ENCODE measurements around the gene MPZL1. TPM values are rescaled to one million over a fixed set of nuclear protein-coding genes. Genes with fewer than 3 reads are reported as not detected.
"Not testable (repeated sequence)": the region's sequence is repeated elsewhere in the genome, so short reads cannot be mapped to it uniquely, and the experiment has no call there.

Gene MPZL1
- total RNA-seq, 4 donors from 2014 or later = 37.1 to 52.3 (median 39.9) TPM

DNA sequence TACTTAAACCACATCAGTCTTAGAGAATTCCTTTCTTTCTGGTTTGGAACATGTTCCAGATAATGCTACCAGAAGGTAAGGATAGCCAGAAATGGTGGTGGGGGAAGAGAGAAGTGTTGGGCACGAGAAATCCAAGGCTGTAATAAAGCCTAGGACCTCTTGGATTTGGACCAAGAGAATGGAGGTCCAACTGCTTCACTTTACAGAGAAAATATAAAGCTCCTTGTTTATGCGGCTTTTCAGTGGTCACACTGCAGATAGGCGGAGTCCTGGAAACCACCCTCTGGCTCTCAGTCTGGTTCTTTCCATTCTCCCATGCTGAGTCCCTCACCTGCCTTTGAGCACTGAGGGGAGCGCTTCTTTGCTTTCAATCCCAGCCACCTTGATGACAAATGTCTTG is 104.3 kb downstream of the MPZL1 start:
- H3K9me3 ChIP-seq = no peaks in the 10 kb centered on the region
- no peaks in the 10 kb centered on the region for H3K36me3 ChIP-seq
- H3K27me3 ChIP-seq = no peaks in the 10 kb centered on the region
- H3K4me3 ChIP-seq = no peak overlapping the region
- no peak for DNase-seq (ENCODE audit: low spot score in 2 of 2)
- H3K4me1 ChIP-seq = no peaks in the 10 kb centered on the region
- no peak overlapping the region for H3K27ac ChIP-seq
- WGBS = 84% methylated on average over 4 of the region's 4 CpGs
- TF ChIP-seq POLR2AphosphoS5 (IDR thresholded peaks at IDR 0.05) = no peak
- TF ChIP-seq POLR2A (IDR thresholded peaks at IDR 0.05) = no peak
- TF ChIP-seq CTCF (IDR thresholded peaks at IDR 0.05) = no peak
- no peak for TF ChIP-seq EP300 (IDR thresholded peaks at IDR 0.05)

DNA sequence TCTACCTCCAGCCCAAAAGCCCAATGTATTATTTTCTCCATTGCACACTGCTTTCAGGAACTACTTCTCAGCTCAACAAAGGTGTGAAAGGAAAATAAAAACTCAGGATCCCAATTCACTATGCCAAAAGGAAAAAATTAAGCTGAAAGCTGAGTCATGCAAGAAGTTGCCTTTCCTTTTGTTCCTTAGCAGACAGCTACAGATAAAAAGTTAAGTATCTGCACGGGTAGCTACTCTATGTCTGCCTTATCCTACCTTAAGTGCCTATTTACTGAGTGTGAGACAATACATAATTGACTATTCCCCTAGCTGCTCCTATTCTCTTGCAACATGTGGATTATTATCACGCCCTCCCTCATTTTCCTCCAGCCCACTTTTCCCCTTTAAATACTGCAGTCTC is 108.1 kb downstream of the MPZL1 start:
- H3K36me3 ChIP-seq = no peaks in the 10 kb centered on the region
- TF ChIP-seq EP300 (IDR thresholded peaks at IDR 0.05) (no peak), POLR2AphosphoS5 (IDR thresholded peaks at IDR 0.05) (no peak)
- H3K4me1 ChIP-seq = no peaks in the 10 kb centered on the region
- no peaks in the 10 kb centered on the region for H3K9me3 ChIP-seq
- H3K27ac ChIP-seq = no peak overlapping the region
- no peaks in the 10 kb centered on the region for H3K27me3 ChIP-seq
- 52% methylated on average over 2 of the region's 2 CpGs for WGBS
- no peak overlapping the region for H3K4me3 ChIP-seq
- no peak for DNase-seq (ENCODE audit: low spot score in 2 of 2)

GRCh38 chr1:167830668-167831067 is 108.9 kb downstream of the MPZL1 start:
- not testable (repeated sequence) for H3K4me3 ChIP-seq; H3K27me3 ChIP-seq; H3K27ac ChIP-seq; H3K9me3 ChIP-seq; H3K36me3 ChIP-seq; DNase-seq (ENCODE audit: low spot score in 2 of 2); H3K4me1 ChIP-seq
- WGBS = 77% methylated on average over 5 of the region's 5 CpGs

DNA sequence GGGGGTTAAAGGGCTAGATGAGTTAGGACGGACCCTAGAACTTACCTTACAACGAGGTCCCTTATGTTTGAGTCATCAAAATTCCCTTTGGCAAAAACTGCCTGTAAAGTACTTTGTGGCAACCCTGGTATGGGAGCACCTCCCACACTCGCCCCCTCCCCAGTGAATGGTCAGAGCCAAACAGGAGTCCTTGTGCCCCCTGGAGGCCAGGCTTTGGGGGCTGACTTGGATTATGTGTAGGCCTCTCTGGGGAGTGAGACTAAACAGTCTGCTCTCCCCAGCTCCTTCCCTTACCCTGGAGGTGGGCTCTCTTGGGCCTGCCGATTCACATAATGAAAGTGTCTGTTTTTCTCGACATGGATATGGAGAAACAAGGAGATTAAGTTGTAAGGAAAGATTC is 110.9 kb downstream of the MPZL1 start:
- no peak overlapping the region for H3K4me3 ChIP-seq
- 90% methylated on average over 5 of the region's 5 CpGs for WGBS
- H3K4me1 ChIP-seq = no peaks in the 10 kb centered on the region
- no peak overlapping the region for H3K27ac ChIP-seq
- H3K36me3 ChIP-seq = no peaks in the 10 kb centered on the region
- DNase-seq (ENCODE audit: low spot score in 2 of 2) = no peak
- no peaks in the 10 kb centered on the region for H3K27me3 ChIP-seq
- no peaks in the 10 kb centered on the region for H3K9me3 ChIP-seq
- TF ChIP-seq POLR2A (IDR thresholded peaks at IDR 0.05) (no peak), EP300 (IDR thresholded peaks at IDR 0.05) (no peak), POLR2AphosphoS5 (IDR thresholded peaks at IDR 0.05) (no peak), CTCF (IDR thresholded peaks at IDR 0.05) (no peak)

DNA sequence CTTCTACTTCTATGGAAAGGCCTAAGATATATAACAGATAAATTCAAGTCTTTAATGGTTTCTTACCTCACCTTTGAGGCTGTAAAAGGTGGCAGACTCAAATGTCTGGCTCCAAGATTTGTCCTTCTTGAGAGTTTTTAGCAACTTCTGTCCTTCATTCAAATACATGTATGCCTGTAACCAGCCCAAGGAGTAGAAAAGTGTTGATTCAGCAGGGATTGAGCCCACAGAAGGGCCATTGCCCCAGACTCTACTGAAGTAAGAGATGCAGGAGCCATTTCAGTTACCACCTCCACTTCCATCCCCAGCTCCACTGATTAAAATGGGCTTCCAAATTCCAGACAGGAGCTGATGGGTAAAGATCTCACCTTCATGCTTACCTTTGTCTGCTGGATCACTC is 112.1 kb downstream of the MPZL1 start:
- no peak for DNase-seq (ENCODE audit: low spot score in 2 of 2)
- Histone ChIP-seq H3K27ac (no peak overlapping the region), H3K36me3 (no peaks in the 10 kb centered on the region), H3K27me3 (no peaks in the 10 kb centered on the region), H3K4me1 (no peaks in the 10 kb centered on the region), H3K9me3 (no peaks in the 10 kb centered on the region), H3K4me3 (no peak overlapping the region)
- TF ChIP-seq EP300 (IDR thresholded peaks at IDR 0.05) (no peak), POLR2AphosphoS5 (IDR thresholded peaks at IDR 0.05) (no peak), POLR2A (IDR thresholded peaks at IDR 0.05) (no peak), CTCF (IDR thresholded peaks at IDR 0.05) (no peak)

DNA sequence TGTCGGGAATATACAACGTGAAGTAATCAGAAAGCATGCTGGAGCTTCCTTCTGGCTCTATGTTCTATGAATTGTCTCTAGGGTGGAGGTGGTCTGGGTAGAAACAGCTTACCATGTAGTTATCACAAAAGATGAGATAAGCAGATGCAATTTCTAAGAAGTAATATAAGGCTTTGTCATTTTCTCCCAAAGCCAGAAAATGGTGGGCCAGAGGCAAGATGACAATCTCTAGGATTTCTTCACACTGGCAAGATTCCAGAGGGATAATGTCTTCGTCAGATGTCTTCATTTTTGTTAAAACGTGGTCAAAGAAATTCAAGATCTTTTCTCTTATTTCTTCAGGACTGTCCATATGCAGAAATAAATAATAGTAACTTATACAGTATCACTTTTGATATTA is 114.4 kb downstream of the MPZL1 start:
- Histone ChIP-seq H3K4me1 (no peaks in the 10 kb centered on the region), H3K27me3 (no peaks in the 10 kb centered on the region), H3K4me3 (no peak overlapping the region), H3K27ac (no peak overlapping the region), H3K9me3 (no peaks in the 10 kb centered on the region), H3K36me3 (no peaks in the 10 kb centered on the region)
- 88% methylated on average over 4 of the region's 4 CpGs for WGBS
- TF ChIP-seq EP300 (IDR thresholded peaks at IDR 0.05) (no peak), CTCF (IDR thresholded peaks at IDR 0.05) (no peak), POLR2AphosphoS5 (IDR thresholded peaks at IDR 0.05) (no peak), POLR2A (IDR thresholded peaks at IDR 0.05) (no peak)
- DNase-seq (ENCODE audit: low spot score in 2 of 2) = no peak
